ENCODE results near the gene TIMP3.

DNA sequence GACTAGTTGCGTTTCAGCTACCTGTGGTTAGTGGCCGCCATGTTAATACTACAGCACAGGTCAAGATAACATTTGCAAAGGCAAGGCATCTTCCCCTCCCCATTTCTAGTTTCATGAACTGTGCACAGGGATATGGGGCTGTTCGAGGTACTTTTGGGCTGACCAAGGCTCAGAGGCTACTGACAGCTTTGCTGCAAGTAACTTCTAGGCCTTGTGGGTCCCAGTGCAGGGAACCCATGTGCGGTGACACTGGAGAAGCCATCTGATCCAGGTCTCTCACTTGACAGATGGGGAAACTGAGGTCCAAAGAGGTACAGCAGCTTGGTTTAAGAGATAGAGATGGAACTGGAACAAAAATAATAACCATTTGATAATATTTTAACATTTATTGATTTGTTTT is 13.6 kb downstream of the TIMP3 start:
- TF ChIP-seq POLR2A (IDR thresholded peaks at IDR 0.05) = no peak
- TF ChIP-seq, protein P1, sequence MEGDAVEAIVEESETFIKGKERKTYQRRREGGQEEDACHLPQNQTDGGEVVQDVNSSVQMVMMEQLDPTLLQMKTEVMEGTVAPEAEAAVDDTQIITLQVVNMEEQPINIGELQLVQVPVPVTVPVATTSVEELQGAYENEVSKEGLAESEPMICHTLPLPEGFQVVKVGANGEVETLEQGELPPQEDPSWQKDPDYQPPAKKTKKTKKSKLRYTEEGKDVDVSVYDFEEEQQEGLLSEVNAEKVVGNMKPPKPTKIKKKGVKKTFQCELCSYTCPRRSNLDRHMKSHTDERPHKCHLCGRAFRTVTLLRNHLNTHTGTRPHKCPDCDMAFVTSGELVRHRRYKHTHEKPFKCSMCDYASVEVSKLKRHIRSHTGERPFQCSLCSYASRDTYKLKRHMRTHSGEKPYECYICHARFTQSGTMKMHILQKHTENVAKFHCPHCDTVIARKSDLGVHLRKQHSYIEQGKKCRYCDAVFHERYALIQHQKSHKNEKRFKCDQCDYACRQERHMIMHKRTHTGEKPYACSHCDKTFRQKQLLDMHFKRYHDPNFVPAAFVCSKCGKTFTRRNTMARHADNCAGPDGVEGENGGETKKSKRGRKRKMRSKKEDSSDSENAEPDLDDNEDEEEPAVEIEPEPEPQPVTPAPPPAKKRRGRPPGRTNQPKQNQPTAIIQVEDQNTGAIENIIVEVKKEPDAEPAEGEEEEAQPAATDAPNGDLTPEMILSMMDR (IDR thresholded peaks at IDR 0.05 in 8 of 11, conservative IDR thresholded peaks at IDR 0.05 in 3 of 11) = no peak

All from spleen (tissue), 7 donors.